ENCODE results near the gene MTERF4.
"Not testable (repeated sequence)": the region's sequence is repeated elsewhere in the genome, so short reads cannot be mapped to it uniquely, and the experiment has no call there.

MTERF4 gene

DNA sequence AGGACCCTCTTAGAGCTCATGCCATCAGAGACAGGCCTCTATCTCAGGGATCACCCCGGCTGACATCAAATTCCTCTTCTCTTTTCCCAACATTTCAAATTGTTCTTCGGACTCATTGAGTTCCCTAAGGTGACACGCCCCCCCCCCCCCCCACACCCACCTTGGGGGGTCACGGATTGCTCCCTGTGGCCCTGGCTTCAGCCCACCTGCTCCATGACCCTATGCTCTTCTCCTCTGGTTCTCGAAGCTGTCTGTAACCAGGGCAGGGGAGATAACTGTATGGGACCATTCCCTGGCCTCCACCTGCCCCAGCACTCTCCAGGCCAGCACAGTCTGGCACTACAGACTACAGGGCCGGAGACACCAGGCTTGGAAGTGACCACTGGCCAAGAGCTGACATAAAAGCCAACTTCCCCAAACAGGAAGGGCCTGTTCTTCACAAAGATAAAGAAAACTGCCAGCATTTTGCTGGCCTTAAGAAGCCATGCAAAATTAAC lies 7.1 kb downstream of the MTERF4 start:
- peaks cover 81% of the 10 kb centered on the region for H3K36me3 ChIP-seq (ENCODE audit: control insufficient read depth, insufficient read depth, low read length)
- no peak overlapping the region for H3K4me3 ChIP-seq (ENCODE audit: low read depth, low read length)
- no peak overlapping the region for H3K27ac ChIP-seq (ENCODE audit: low read depth, low read length)
- peaks cover 9% of the 10 kb centered on the region; the same call in 1 of the 2 replicates for H3K4me1 ChIP-seq (ENCODE audit: control insufficient read depth, insufficient read depth, low read length)
- no peak overlapping the region for H3K9ac ChIP-seq (ENCODE audit: low read length)
- no peaks in the 10 kb centered on the region for H3K27me3 ChIP-seq (ENCODE audit: control insufficient read depth, insufficient read depth, low read length)
- H3K9me3 ChIP-seq (ENCODE audit: control insufficient read depth, insufficient read depth, low read depth, low read length): no peaks in the 10 kb centered on the region

DNA sequence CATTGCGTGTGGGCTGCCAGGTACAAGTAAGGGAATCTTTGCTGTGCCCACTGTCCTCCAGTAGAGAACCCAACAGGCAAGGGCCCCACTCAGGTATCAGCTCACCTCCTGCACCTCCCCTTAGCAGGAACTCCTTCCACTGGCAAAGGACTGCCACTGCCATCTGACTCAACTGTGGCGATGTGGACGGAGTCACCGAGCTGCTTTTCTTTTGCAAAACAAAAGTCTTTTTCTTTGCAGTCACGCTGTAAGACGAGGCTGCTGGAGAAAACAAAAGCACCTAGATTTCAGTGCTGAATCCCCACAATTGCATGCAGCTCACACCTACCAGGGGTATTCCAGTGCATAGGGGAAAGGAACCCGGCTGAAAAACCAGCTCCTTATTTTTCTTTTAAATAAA lies 7.9 kb downstream of the MTERF4 start:
- H3K27me3 ChIP-seq (ENCODE audit: control insufficient read depth, insufficient read depth, low read length): no peaks in the 10 kb centered on the region
- H3K36me3 ChIP-seq (ENCODE audit: control insufficient read depth, insufficient read depth, low read length): peaks cover 79% of the 10 kb centered on the region
- H3K9ac ChIP-seq (ENCODE audit: low read length): peak overlapping the region; percentile 12
- H3K9me3 ChIP-seq (ENCODE audit: control insufficient read depth, insufficient read depth, low read depth, low read length): no peaks in the 10 kb centered on the region
- no peak overlapping the region for H3K27ac ChIP-seq (ENCODE audit: low read depth, low read length)
- H3K4me1 ChIP-seq (ENCODE audit: control insufficient read depth, insufficient read depth, low read length): peaks cover 9% of the 10 kb centered on the region; the same call in 1 of the 2 replicates
- H3K4me3 ChIP-seq (ENCODE audit: low read depth, low read length): no peak overlapping the region

DNA sequence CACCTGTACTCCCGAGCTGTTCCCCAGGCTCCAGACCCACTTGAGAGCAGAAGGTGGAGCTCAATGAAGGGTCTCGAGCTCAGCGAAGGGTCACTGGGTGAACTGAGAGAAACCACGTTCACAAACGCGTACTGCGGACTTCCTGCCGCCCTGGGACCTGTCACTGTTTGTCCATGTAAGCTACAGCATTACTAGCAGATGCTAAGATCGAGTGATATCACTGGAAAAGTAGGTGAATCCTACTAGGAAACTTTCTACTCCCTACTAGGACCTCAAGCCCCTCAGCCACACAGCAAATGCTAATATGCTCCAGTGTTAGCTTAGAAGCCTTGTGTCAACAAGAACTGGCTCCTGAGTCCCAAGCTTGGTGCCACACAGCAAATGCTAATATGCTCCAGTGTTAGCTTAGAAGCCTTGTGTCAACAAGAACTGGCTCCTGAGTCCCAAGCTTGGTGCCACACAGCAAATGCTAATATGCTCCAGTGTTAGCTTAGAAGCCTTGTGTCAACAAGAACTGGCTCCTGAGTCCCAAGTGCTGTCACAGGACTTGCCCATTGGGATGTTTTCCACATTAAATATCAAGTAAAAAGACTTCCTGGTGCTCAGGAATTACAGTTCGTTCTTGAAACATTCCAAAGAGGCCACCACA lies 8.8 kb downstream of the MTERF4 start:
- H3K36me3 ChIP-seq (ENCODE audit: control insufficient read depth, insufficient read depth, low read length): peaks cover 80% of the 10 kb centered on the region
- not testable (repeated sequence) for H3K4me3 ChIP-seq (ENCODE audit: low read depth, low read length); H3K9ac ChIP-seq (ENCODE audit: low read length)

DNA sequence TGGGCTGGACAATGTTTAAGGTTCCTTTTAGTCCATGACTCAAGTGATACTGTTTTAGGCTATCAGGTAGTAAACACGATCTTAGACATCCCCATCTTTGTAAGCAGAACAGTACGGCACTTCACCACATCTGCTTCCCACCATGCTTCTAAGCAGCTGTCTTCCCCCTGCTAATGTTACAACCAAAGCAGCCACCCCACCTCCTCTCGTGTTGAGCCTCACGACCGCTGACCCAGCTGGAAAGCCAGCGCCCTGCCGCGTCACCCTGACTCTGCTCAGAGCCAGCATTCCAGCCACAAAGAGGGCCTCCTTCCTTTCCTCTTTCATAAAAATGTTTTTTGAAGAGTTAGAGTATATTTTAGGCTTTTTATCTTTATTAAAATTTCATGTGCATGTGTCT lies 9.4 kb downstream of the MTERF4 start:
- Histone ChIP-seq H3K9ac (ENCODE audit: low read length) (no peak overlapping the region), H3K27ac (ENCODE audit: low read depth, low read length) (no peak overlapping the region), H3K4me1 (ENCODE audit: control insufficient read depth, insufficient read depth, low read length) (peaks cover 9% of the 10 kb centered on the region; the same call in 1 of the 2 replicates), H3K36me3 (ENCODE audit: control insufficient read depth, insufficient read depth, low read length) (peaks cover 82% of the 10 kb centered on the region), H3K9me3 (ENCODE audit: control insufficient read depth, insufficient read depth, low read depth, low read length) (no peaks in the 10 kb centered on the region), H3K4me3 (ENCODE audit: low read depth, low read length) (no peak overlapping the region), H3K27me3 (ENCODE audit: control insufficient read depth, insufficient read depth, low read length) (no peaks in the 10 kb centered on the region)

More for the DNA sequence above, 8.8 kb downstream of the MTERF4 start:
- H3K4me1 ChIP-seq (ENCODE audit: control insufficient read depth, insufficient read depth, low read length); H3K27ac ChIP-seq (ENCODE audit: low read depth, low read length); H3K27me3 ChIP-seq (ENCODE audit: control insufficient read depth, insufficient read depth, low read length); H3K9me3 ChIP-seq (ENCODE audit: control insufficient read depth, insufficient read depth, low read depth, low read length): not testable (repeated sequence)

DNA sequence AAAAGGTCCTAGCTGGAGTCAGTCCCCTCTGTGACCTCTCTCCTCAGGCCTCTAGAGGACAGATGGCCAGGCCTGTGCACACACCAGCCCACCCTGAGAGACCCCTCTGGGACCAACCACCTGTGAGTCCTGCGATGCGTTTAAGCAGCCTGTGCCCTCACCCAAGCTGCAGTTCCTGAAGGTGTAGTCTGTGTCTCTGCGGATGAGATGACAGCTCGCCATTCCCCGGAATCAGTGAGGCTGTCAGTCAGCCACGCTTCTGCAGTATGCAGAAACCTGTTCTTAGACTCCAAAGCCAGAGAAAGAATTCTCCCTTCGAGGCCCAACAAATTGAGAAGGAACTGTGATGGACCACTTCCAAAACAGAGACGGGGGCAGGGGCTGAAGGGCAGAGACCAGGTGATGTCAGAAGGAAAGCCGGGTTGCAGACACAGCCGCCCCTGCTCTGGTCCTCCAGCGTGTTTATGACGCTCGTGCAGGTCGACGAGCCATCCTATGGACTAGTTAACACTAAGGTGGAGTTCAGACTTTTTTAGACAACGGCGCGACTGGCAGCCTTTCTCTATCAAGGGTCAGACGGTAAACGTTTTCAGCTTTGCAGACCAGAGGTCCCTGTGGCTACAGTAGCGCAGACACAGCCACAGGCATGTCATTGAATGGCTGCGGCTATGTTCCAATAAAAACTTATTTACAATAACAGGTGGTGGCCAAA lies 10.2 kb downstream of the MTERF4 start:
- no peak overlapping the region for H3K9ac ChIP-seq (ENCODE audit: low read length)
- H3K4me3 ChIP-seq (ENCODE audit: low read depth, low read length): no peak overlapping the region
- H3K4me1 ChIP-seq (ENCODE audit: control insufficient read depth, insufficient read depth, low read length): peaks cover 9% of the 10 kb centered on the region; the same call in 1 of the 2 replicates
- no peaks in the 10 kb centered on the region for H3K9me3 ChIP-seq (ENCODE audit: control insufficient read depth, insufficient read depth, low read depth, low read length)
- H3K27me3 ChIP-seq (ENCODE audit: control insufficient read depth, insufficient read depth, low read length): no peaks in the 10 kb centered on the region
- no peak overlapping the region for H3K27ac ChIP-seq (ENCODE audit: low read depth, low read length)
- H3K36me3 ChIP-seq (ENCODE audit: control insufficient read depth, insufficient read depth, low read length): peaks cover 82% of the 10 kb centered on the region

DNA sequence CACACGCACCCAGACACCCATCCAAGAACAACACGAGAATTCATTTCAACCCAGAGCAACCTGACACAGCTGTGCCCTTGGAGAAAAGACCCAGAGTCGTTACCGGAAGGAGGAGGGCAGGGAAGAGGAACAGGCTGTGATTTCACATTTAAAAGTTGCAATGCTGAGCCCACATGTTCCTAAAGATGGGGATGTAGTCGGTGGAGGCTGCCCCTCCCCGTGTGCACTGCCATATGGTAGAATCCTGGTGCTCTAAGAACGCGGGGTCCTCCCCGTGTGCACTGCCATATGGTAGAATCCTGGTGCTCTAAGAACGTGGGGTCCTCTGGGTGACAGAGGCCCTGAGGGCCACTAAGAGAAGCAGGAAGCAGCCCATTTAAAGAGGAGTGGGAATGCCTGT lies 10.9 kb downstream of the MTERF4 start:
- no peak overlapping the region for H3K4me3 ChIP-seq (ENCODE audit: low read depth, low read length)
- no peaks in the 10 kb centered on the region for H3K27me3 ChIP-seq (ENCODE audit: control insufficient read depth, insufficient read depth, low read length)
- peaks cover 9% of the 10 kb centered on the region; the same call in 1 of the 2 replicates for H3K4me1 ChIP-seq (ENCODE audit: control insufficient read depth, insufficient read depth, low read length)
- no peak overlapping the region for H3K27ac ChIP-seq (ENCODE audit: low read depth, low read length)
- no peaks in the 10 kb centered on the region for H3K9me3 ChIP-seq (ENCODE audit: control insufficient read depth, insufficient read depth, low read depth, low read length)
- H3K36me3 ChIP-seq (ENCODE audit: control insufficient read depth, insufficient read depth, low read length): peaks cover 80% of the 10 kb centered on the region
- H3K9ac ChIP-seq (ENCODE audit: low read length): no peak overlapping the region

DNA sequence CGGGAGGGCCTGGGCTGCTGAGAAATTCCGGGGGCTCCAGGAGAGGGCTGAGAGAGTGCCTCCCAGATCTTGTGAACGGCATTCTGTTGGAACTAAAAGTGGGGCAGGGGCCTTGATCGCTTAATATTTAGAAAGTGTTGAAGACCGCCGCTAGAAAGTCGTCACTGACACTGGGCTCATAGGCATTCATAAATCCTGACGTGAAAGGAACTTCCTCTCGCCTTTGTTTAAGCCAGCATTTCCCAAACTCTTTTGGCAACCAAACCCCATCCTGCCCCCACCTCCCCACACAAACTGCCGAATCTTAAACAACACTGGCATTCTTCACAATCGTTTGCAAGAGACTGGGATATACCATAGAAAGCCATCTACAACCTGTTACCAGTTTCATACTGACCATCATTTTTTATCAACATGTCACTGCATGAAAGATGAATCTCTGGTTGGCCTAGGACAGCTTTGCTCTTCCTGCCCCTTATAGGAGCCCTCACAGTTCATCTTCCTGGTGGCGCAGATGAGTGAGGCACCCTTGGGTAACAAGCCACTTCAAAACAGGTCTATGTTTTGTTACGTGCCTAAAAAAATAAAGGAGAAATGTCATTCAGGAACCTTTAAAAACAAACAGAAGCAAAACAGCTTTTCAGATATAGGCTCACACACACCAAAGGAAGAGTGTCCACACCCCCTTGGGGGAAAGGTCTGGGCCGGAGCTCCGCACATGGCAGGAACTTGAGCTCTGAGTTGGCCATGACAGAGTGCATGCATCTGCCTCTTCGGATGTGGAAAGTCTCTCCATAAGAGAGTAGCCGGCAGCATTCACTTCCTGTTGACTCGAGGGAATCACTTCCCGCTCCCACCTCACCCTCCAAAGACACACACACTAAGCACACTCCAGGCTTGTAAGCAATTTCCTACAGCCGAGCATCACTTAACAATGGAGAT lies 13.0 kb downstream of the MTERF4 start:
- H3K36me3 ChIP-seq (ENCODE audit: control insufficient read depth, insufficient read depth, low read length): peaks cover 61% of the 10 kb centered on the region
- no peak overlapping the region for H3K4me3 ChIP-seq (ENCODE audit: low read depth, low read length)
- H3K9ac ChIP-seq (ENCODE audit: low read length): no peak overlapping the region
- H3K9me3 ChIP-seq (ENCODE audit: control insufficient read depth, insufficient read depth, low read depth, low read length): no peaks in the 10 kb centered on the region
- no peak overlapping the region for H3K27ac ChIP-seq (ENCODE audit: low read depth, low read length)
- peaks cover 3% of the 10 kb centered on the region; the same call in 1 of the 2 replicates for H3K4me1 ChIP-seq (ENCODE audit: control insufficient read depth, insufficient read depth, low read length)
- no peaks in the 10 kb centered on the region for H3K27me3 ChIP-seq (ENCODE audit: control insufficient read depth, insufficient read depth, low read length)

DNA sequence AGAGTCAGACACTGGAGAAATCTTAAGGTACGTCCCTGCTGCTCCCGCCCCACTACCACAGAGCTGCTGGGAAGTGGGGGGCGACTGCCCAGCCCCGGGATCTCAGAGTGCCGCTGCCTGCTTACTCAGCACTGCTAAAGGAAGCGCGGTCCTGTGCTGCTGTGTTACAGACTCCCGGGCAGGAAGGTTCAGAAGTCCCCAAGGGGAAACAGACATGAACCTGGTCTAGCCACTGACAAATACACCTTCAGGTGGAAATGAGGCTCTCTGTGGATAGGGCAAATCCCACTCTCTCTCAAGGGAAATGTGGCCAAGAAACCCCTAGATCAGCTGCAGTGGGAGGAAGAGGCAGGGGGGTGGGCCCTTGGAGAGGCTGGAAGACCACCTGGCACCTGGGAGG lies 13.7 kb downstream of the MTERF4 start:
- H3K27me3 ChIP-seq (ENCODE audit: control insufficient read depth, insufficient read depth, low read length): no peaks in the 10 kb centered on the region
- peaks cover 55% of the 10 kb centered on the region for H3K36me3 ChIP-seq (ENCODE audit: control insufficient read depth, insufficient read depth, low read length)
- no peaks in the 10 kb centered on the region for H3K4me1 ChIP-seq (ENCODE audit: control insufficient read depth, insufficient read depth, low read length)
- H3K4me3 ChIP-seq (ENCODE audit: low read depth, low read length): no peak overlapping the region
- H3K9ac ChIP-seq (ENCODE audit: low read length): no peak overlapping the region
- no peak overlapping the region for H3K27ac ChIP-seq (ENCODE audit: low read depth, low read length)
- H3K9me3 ChIP-seq (ENCODE audit: control insufficient read depth, insufficient read depth, low read depth, low read length): no peaks in the 10 kb centered on the region

DNA sequence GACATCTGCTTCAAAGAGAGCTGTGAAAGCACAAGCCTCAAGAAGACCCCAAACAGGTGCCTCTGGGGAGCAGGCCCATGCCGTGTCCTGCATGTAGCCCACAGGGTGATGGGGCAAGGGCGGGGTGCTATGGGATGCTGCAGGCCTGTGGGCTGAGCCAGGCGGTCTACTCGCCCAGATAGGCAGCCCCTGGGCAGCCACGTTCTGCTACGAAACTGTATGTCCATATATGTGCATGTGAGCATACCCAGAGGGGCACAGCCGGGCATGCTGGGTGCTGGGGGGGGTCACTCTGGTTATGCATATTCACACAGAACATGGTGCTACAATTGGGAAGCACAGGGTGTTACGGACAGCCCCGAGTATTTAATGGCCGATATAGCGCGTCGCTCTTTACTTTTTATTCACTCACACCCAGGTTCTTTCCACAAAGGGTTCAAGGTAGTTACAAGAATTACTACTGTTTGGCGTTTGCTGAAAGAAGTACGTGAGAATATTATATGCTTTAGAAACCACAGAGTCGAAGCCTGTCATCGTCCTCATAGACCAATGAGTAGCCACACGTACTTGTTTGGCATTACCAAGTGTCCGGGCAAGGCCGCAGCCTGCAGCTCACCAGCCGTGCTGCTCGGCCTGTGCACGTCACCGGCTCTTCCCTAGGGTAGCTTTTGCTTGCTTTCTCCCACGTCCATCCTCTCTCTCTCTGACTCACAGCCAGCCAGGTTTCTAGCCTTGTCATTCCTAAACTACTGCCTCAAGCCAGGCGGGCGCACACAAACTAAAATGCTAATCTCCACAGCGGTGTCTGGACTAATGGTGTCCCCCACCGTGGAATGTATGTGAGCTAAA lies 14.4 kb downstream of the MTERF4 start:
- Histone ChIP-seq H3K36me3 (ENCODE audit: control insufficient read depth, insufficient read depth, low read length) (peaks cover 49% of the 10 kb centered on the region), H3K9ac (ENCODE audit: low read length) (no peak overlapping the region)

DNA sequence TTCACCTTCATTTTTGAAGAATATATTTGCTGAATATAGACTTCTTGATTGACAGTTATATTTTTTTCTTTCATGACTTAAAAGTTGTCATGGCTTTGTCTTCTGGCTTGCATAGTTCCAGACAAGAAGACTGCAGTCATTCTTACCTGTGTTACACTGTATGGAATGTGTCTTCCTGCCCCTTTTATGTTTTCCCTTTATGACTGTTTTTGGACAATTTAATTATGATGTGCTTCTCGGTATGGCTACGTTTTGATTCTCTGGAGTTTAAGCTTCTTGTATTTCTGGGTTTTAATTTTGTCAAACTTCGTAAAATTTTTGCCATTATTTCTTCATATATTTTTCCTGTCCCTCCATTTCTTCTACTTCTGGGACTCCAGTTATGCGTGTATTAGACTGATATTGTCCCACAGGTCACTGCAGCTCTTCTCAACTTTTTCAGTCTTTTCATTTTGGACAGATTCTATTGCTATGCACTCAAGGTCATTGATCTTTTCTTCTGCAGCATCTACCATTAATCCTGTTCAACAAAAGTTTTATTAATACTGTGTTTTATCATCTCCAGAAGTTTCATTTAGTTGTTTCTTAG lies 17.1 kb downstream of the MTERF4 start:
- no peak overlapping the region for H3K9ac ChIP-seq (ENCODE audit: low read length)
- H3K27ac ChIP-seq (ENCODE audit: low read depth, low read length): no peak overlapping the region
- peaks cover 33% of the 10 kb centered on the region for H3K36me3 ChIP-seq (ENCODE audit: control insufficient read depth, insufficient read depth, low read length)
- no peaks in the 10 kb centered on the region for H3K9me3 ChIP-seq (ENCODE audit: control insufficient read depth, insufficient read depth, low read depth, low read length)
- no peak overlapping the region for H3K4me3 ChIP-seq (ENCODE audit: low read depth, low read length)
- no peaks in the 10 kb centered on the region for H3K27me3 ChIP-seq (ENCODE audit: control insufficient read depth, insufficient read depth, low read length)
- no peaks in the 10 kb centered on the region for H3K4me1 ChIP-seq (ENCODE audit: control insufficient read depth, insufficient read depth, low read length)

More for the DNA sequence above, 14.4 kb downstream of the MTERF4 start:
- no peak overlapping the region for H3K4me3 ChIP-seq (ENCODE audit: low read depth, low read length)
- no peaks in the 10 kb centered on the region for H3K4me1 ChIP-seq (ENCODE audit: control insufficient read depth, insufficient read depth, low read length)
- H3K27ac ChIP-seq (ENCODE audit: low read depth, low read length): no peak overlapping the region
- H3K9me3 ChIP-seq (ENCODE audit: control insufficient read depth, insufficient read depth, low read depth, low read length): no peaks in the 10 kb centered on the region
- H3K27me3 ChIP-seq (ENCODE audit: control insufficient read depth, insufficient read depth, low read length): no peaks in the 10 kb centered on the region

Measured in HUES6 (cell line).